Stimulated activated CD4-positive, alpha-beta T cell treated with anti-CD3 and anti-CD28 coated beads, Interleukin-4, amount 100 ng/mL, for 1 hour (primary cell): Measurements from ENCODE around the gene BICD1.
"Not testable (repeated sequence)": the region's sequence is repeated elsewhere in the genome, so short reads cannot be mapped to it uniquely, and the experiment has no call there.

Source experiments
- DNase-seq: peaks from one replicate; pipeline ENCODE4 v3.0.0-alpha.2; 2020

Gene BICD1

DNA sequence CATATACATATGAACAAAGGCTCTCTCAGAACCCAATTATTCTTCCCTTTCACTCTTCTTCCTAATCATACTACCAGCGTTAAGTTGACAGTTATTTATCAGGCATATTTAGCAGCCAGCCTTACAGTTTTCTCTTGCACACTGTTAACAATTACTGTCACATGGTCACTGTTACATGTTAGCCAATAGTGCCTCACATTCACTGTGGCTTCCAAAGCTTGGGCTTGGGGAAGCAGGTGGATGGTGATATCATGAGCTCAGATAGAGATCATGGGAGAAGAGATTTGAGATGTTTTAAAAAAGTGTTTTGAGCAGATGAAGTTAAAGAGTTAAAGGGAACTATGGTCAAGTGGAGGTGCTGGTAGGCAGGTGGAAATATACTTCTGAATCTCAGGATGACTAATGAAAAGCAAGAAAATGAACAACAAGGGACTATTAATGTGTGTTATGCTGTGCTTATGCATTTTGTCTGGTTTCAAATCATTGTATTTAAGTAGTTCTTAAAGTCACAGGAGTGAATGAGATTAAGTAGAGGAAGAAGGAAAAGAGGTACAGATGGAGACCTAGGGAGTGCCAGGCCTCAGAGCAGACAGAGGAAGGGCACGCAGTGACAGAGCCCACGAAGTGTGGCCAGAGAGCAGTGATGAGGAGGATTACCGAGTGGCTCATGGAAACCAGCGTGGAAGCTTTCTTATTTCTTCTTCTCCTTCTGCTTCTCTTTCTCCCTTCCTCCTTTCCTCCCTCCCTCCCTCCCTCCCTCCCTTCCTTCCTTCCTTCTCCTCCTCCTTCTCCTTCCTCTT, 39.6 kb downstream of the BICD1 start:
- no peak for DNase-seq

DNA sequence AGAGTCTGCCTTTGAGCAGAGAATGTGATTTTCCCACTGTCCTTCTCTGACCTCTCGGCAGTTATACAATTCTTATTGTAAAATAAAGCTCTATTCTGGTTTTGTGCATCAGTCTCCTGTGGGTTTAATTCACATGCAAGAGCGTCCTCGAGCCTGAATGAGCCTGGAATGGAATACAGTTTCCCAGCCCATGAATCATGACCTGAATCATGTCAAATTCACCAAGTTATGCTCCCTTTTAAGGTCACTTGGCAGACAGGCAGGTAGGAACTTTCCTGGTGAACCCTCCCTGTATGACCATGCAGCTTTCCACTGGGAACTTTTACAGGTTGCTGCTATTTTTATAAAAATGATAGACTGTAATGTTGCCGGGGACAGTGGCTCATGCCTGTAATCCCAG, 41.7 kb downstream of the BICD1 start:
- DNase-seq, result no peak

DNA sequence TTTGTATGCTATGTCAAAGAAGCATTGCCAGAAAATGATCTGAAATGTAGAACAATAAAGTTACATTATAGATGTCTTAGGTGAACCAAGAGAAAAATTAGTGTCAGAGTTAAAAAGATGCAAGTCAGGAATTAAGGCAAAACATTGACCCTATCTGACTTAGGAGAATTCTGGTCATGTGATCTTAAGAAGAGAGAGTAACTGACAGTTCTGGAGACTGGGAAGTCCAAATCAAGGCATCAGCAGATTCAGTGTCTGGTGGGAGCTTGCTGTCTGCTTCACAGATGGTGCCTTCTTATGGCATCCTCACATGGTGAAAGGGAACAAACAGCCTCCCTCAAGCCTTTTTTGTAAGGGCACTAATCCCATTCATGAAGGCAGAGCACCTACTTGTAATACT, 42.8 kb downstream of the BICD1 start:
- no peak for DNase-seq

DNA sequence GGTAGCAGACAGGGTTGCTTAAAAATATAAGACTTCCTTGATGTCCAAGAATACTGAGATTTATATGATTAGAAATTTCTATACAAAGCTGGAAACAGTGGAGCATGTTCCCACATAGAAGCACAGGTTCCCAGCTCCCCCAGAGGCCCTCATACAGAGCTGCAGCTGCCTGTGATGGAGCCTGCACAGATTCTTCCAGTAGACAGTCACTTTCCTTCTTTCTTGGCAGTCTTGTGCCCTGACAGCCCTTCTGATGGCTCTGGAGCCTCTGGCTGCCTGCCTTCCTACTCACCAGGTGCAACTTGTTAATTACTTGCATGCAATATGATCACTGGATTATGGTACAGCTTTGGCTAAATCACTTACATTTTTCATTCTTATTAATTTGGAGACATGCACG, 44.4 kb downstream of the BICD1 start:
- DNase-seq, result no peak

DNA sequence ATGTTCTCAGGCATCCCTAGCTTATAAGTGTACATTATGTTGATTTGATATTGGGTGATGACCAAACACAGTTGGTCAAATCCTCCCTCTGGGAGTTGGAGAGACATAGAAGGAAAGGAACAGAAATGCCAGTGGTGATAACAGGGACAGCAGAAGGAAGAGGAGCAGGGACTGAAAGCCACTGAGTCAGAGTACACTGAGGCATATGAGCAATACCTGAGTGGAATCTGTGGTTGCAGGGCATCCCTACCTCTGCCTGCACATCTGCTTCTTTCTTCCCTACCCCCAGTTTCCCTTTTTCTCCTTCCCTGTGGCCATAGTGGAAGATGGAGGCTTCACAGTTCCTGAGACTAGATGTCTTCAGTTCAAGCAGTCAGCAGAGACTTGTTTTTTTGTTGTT, 44.9 kb downstream of the BICD1 start:
- no peak for DNase-seq

DNA sequence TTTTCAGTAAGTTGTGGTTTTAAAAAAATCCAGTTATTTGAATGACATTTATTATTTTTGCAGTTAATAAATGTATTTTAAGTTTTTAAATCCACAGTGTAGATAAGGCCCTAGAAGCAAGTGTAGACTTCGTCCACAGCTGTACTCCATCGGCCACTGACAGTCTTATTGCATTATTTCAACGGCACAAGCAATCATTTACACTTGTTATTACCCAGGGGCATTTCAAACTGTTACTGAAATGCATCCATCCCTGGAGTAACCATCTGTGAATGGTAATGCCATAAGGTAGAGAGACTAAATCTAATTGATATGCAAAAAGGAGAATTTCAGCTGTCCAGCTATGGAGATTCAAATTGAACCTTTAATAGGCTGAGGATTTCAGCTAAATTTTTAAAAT, 48.4 kb downstream of the BICD1 start:
- DNase-seq, result no peak

DNA sequence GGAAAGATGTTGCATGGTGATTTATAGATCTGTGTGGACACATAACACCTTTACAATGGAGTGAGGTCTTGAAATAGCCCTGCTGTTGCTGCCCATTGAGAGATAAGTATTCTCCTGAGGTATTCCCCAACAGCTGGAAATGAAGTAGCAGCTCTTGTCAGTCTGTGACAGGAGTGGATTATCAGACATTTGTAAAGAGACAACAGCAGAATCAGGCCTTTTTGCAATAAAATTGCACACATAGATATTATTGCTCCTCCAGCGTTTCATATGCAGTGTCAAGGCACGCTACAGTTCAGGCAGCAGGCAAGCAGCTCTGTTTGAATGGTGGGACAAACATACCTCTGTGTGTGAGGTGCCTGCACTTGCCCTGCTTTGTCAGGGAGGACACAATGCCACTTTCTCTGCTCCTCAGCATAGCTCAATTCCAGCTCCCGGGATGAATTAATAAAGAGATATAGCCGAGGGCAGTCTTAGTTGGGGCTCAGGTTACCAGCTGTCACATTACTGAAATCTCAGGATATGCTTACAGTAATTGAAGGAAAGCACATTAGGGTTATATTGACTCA, 49.4 kb downstream of the BICD1 start:
- DNase-seq, result no peak

DNA sequence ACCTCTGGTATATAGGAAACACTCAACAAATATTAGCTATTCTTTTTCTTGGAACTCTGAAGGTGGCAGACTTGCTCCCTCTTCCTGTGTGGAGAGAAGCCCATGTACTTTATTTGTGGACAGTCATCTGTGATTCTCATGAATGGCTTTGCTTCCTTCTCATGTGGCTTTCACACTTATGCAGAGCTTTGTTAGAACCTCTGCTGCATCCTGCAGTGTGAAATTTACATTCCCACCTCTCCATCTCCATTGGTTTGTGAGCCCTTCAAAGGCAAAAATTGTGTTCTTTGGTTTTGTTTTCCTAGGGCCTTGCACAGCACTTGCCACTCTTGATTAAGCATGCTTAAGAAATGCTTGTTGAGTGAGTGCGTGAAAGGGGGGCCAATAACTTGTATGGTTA, 51.9 kb downstream of the BICD1 start:
- no peak for DNase-seq

DNA sequence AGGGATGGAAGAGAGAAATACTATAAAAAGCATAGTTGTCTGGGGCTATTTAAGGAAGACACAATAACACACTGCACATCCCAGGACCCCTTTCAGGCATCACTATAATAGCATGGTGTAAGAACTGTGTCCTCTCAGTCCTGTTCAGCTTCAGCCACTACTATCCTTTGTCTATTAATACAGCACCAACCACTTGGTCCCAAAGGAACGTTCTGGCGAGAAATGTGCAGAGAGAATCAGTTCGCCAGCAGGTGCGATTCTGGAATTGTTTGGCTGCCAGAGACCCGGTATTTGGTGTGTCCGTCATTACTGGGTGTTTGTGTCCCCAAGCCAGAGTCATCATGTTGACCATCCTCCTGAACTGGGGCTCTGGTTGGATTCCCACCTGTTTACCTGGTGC, 52.7 kb downstream of the BICD1 start:
- no peak for DNase-seq

DNA sequence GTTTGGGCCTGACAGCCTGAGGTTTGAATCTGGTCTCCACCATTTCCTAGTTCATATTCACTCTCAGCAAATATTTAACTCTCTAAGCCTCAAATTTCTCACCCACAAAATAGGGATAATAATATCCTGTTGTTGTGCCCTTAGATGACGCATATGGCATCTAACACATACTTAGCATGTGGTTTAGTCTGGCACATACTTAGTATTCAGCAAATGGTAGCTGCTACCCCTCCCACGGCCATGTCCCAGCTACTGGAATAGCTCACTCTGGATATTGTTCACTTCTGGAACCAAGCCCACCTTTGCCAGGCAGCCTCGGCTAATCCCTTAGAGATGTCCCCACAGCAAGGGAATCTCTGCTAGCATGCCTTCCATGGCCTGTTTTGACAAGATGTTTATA, 53.3 kb downstream of the BICD1 start:
- DNase-seq, result no peak

DNA sequence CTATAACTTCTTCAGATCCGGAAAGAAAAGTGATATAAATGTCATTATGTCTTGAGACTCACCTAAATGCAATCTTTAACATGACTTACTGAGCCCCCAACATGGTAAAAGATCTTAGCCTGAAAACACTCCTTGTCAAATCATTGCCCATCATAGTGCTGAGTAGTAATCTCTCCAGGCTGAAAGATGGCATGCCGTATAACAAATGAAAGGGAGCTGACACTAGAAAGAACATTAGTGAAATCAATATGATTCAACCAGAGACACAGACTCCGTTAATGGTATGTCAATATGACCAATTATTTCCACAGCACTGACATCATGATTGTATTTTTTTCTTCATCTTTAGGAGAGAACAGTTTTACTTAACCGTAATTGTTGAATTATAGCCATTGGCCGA, 54.4 kb downstream of the BICD1 start:
- DNase-seq, result no peak

DNA sequence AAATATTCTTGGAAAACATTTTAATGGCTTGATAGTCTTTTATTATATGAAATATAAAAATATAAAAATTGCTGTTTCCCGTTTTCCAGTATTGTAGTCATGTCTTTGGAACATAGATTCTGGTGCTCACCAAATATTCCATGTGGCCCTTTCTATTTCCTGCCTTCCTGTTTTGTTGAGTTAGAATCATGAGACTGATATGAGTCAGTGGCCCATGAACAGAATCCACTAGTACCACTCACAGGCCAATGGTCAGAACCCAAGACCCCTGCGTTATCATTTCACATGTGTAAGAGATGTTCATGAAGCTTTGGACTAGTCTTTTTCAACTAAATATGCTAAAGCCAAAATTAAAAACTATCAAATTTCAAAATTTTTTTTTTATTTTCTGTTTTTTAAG, 56.9 kb downstream of the BICD1 start:
- no peak for DNase-seq

DNA sequence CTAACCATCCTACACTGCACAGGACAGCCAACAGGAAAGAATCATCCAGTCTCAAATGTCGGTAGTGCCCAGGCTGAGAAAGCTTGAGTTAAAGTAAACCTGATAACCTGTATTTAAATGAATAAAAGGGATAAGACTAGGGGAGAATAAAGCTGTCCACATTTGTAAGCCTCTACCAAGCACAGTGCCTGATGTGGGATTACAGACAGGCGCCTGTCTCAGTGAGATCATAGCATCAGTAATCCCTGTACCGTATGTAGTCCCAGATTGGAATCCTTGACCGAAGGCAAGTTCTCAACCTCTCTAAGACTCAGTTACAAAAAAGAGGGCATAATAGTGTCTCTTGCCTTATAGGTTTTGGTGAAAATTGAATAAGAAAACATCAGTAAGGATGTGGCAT, 59.9 kb downstream of the BICD1 start:
- no peak for DNase-seq

DNA sequence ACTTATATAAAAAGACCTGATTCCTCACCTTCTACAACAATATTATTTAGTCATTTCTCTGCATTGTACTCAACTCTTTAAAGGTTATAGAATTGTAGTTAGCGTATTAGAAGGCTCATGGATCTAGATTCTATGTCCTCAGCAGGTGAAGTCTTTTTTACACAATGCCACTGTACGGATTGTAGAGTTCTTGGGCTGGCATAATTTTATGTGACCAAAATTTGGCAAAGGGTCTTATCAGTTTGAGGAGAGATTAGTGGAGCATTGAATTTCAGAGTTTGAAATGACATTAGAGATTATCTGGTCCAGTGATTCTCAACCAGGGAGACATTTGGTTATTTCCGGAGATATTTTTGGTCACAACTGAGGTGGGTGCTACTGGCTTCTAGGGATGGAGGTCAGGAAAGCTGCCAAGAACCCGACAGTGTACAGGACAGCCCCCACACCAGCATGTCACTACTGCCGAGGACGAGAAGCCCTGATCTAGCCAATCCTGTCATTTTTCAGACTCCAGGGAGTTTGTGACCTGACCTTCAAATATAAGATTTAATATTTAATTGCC, 63.9 kb downstream of the BICD1 start:
- DNase-seq, result no peak

DNA sequence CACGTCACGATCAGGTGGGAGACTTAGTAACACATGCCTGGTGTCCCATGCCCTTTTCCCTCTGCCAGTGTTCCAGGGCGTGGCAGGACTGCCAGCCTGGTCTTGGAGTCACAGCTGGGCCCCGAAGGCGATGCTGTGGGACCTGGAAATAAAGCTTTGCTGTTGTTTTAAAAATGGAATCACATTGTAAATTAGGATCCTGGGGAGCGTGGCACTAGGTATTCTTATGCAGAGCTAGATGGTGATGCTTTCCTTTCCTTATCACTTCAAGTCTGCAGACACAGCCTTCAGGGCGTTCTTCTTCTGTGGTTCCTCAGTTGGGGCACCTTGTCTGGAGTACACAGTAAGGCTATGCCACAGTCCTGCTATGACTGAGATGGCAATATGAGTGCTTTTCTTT, 64.6 kb downstream of the BICD1 start:
- DNase-seq, result no peak

DNA sequence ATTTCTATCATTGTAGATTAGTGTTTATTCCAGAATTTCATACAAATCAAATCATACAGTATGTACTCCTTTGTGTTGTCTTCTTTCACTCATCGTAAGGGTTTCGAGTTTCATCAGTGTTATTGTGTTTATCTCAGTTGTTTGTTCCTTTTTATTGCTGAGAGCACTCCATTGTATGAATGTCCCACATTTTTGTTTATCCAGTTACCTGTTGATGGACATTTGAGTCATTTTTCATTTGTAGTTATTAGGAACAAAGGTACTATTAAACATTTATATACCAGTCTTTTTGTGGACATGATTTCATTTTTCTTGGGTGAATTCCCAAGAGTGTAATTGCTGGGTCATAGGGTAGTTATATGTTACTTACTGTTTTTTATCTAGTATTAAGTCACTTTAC, 70.0 kb downstream of the BICD1 start:
- no peak for DNase-seq

DNA sequence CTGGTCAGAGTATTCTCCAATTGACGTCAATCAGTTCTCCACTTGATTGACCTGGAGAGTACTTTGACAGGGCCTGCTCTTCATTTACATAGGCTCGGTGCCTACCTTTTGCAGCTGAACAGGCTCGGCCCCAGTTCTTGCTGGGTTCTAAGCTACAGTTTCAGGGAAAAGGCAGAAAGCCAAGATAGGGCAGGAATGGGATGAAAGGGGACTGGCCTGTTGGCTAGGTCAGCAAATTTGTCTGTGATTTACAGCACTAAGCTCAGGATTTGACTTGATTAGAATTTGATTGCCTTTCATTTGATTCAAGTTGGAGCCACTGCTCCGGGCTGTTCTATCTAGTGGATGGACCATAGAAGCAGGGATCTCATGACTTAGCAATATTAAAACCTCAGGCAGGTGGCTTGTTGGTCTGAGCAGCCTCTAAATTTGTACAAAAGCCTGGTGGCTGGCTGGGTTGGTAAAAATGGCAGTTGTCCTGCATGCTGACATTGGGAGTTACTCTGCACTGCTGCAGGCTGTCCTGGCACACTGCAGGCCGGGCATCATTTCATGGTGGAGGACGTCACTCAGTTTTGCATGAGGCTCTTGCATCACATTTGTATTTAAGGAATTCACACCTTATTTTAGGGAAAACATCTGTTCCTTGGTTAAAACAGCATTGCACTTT, 71.8 kb downstream of the BICD1 start:
- no peak for DNase-seq

DNA sequence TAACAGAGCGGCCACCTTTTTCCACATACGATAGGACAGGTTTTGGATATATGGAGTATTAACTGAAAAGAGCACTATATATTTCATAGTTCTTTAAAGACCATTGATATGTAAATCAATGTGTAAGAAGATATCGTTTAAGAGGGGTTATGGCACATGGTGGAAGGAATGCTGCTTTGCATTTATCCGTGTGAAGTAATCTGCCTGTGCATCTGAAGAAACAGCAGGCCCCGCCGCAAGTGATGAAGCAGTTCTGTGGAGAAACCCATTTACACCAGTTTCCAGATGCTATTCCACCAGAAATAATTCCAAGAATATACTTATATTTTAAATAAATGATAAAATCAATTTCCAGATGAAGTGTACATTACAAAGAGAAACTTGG, 72.4 kb downstream of the BICD1 start:
- no peak for DNase-seq

DNA sequence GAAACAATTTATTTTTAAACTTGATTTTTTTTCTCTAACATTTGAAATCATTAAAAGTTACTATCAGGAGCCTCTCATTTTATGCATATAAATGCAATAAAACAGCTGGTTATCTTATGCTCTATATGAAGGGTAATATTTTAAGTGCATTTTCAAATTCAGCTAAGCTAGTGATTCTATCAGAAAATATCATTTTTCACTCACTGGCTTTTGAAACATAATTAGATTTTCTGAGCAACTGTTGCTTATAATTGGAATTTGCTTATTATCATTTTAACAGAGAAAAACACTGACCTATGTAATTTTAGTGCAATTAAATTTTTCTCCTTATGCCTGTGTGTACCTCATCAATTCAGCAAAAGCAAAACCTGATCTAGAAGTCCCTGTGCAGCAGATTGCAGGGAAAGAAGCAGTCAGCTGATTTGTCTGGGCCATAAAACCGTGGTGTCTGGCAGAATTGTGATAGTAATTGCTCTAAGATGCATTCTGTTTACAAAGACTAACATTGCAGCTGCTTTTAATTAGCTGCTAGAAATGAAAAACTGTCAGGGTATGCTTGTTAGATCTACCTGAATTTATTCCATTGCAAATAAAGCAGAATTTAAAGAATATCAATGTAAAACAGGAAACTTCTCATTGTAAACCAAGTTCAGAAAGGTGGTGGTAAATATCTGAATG, 75.0 kb downstream of the BICD1 start:
- no peak for DNase-seq

DNA sequence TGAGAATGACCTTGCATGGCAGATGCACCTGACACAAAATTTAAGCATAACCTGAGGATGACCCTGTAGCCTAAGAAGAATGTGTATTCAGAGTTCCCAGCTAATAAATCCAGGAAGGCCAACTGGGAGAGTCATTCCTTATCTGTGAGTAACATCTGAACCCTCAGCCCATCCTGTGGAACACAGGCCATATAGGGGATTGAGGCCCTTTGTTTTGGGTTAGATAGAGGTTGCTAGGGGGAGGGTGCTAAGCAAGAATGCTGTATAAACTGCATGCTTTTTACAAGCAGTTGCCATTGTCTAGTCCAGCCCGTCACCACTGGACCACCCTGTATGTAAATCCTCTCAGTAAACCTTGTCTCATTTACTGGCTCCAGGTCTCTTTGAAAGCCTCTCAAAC, 77.0 kb downstream of the BICD1 start:
- DNase-seq, result no peak

DNA sequence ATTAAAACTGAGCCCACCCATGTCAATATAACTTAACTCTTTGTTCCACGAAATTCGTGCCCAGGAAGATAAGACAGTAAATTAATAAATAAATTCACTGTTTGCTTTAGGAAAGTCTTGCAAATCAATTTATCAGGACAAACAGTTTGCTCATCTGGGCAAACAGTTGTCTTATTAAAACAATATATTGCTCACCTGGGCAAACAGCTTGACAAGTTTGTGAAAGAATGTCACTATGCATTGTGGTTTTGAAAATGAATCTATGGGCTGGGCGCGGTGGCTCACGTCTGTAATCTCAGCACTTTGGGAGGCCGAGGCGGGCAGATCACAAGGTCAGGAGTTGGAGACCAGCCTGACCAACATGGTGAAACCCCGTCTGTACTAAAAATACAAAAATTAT, 80.5 kb downstream of the BICD1 start:
- DNase-seq, result not testable (repeated sequence)

DNA sequence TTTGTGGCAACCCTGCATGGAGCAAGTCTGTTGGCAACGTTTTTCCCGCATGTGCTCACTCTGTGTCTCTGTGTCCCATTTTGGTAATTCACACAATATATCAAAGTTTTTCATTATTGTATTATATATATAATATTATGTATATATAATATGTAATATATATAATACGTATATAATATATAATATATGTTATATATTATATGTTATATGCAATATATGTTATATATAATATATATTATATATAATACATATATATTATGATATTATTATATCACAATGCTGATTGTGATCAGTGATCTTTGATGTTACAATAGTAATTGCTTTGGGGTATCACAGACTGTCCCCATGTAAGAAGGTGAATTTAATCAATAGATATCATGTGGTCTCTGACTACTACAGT, 84.8 kb downstream of the BICD1 start:
- DNase-seq, result no peak
